Measurements from ENCODE around the gene ATP11B.

GRCh38 chr3:182912474-182912873 is 119.2 kb downstream of the ATP11B start:
- TF ChIP-seq ZFP30 (CRISPR knock-in tag; IDR thresholded peaks at IDR 0.05): no peak
- TF ChIP-seq ISL1 (CRISPR knock-in tag; IDR thresholded peaks at IDR 0.05): no peak
- TF ChIP-seq PPARA (CRISPR knock-in tag; IDR thresholded peaks at IDR 0.05; ENCODE audit: borderline replicate concordance): no peak
- no peak for TF ChIP-seq CSDC2 (CRISPR knock-in tag; IDR thresholded peaks at IDR 0.05)
- no peak for TF ChIP-seq BACH2 (CRISPR knock-in tag; IDR thresholded peaks at IDR 0.05; ENCODE audit: borderline replicate concordance)
- TF ChIP-seq ZNF70 (CRISPR knock-in tag; IDR thresholded peaks at IDR 0.05): no peak
